D341Med (cell line): Measurements from ENCODE around the gene CHMP3.
"Not testable (repeated sequence)": the region's sequence is repeated elsewhere in the genome, so short reads cannot be mapped to it uniquely, and the experiment has no call there.

Experiments used
- DNase-seq: peaks from one replicate; pipeline ENCODE4 v3.0.0; 2012; ENCODE audit warnings: low spot score

Gene CHMP3

GRCh38 chr2:86562922-86563649 lies at the start of gene CHMP3:
TSS of gene CHMP3 (minus strand) at chr2:86563443. CDS start at chr2:86563348, 95 bp downstream.
- peak; percentile 97 for DNase-seq

GRCh38 chr2:86610871-86611270 lies 47.6 kb upstream of the CHMP3 start:
- DNase-seq = no peak

- DNase-seq = no peak
These were observed 45.7 kb upstream of the CHMP3 start for GRCh38 chr2:86608832-86609410.

- no peak for DNase-seq
These were observed 40.7 kb upstream of the CHMP3 start for GRCh38 chr2:86603905-86604304.

GRCh38 chr2:86598966-86599365 lies 35.7 kb upstream of the CHMP3 start:
- no peak for DNase-seq

- DNase-seq = no peak
These were observed 32.9 kb upstream of the CHMP3 start for GRCh38 chr2:86596118-86596517.

GRCh38 chr2:86593266-86593665 lies 30.0 kb upstream of the CHMP3 start:
- DNase-seq = no peak

GRCh38 chr2:86592547-86593230 lies 29.4 kb upstream of the CHMP3 start:
- no peak for DNase-seq

- not testable (repeated sequence) for DNase-seq
These were observed 26.5 kb upstream of the CHMP3 start for GRCh38 chr2:86589701-86590100.

GRCh38 chr2:86584151-86584913 lies 21.1 kb upstream of the CHMP3 start:
- DNase-seq = no peak

GRCh38 chr2:86580560-86580959 lies 17.3 kb upstream of the CHMP3 start:
- no peak for DNase-seq

GRCh38 chr2:86577817-86578456 lies 14.7 kb upstream of the CHMP3 start:
- no peak for DNase-seq

GRCh38 chr2:86570059-86570458 lies 6.8 kb upstream of the CHMP3 start:
- DNase-seq = no peak

GRCh38 chr2:86566821-86567190 lies 3.6 kb upstream of the CHMP3 start:
- DNase-seq = no peak

- DNase-seq = peak; percentile 25
These were observed 3.0 kb upstream of the CHMP3 start for GRCh38 chr2:86566158-86566820.

GRCh38 chr2:86563650-86564061 lies 413 bp upstream of the CHMP3 start:
- no peak for DNase-seq

- DNase-seq = no peak
These were observed 740 bp downstream of the CHMP3 start for GRCh38 chr2:86562485-86562921.

GRCh38 chr2:86557836-86558235 lies 5.4 kb downstream of the CHMP3 start:
- no peak for DNase-seq

GRCh38 chr2:86556508-86556907 lies 6.7 kb downstream of the CHMP3 start:
- no peak for DNase-seq

GRCh38 chr2:86552889-86553288 lies 10.4 kb downstream of the CHMP3 start:
- no peak for DNase-seq

- DNase-seq = not testable (repeated sequence)
These were observed 13.1 kb downstream of the CHMP3 start for GRCh38 chr2:86549963-86550725.
